CD4-positive, alpha-beta T cell (primary cell): ENCODE results near the gene YDJC. TPM values are rescaled to one million over a fixed set of nuclear protein-coding genes. Genes with fewer than 3 reads are reported as not detected.
"Not testable (repeated sequence)": the region's sequence is repeated elsewhere in the genome, so short reads cannot be mapped to it uniquely, and the experiment has no call there.

Experiments
- ATAC-seq: fragments of 200-7000 bp; cut with Tn5 transposase; one replicate; pipeline ENCODE4 v1.10.0; 2022; ENCODE audit warnings: mild to moderate bottlenecking; ENCODE audit not compliant: poor library complexity
- CTCF ChIA-PET: fragments of 350-600 bp; sonication (Branson Sonifier 250); formaldehyde crosslinking; loops from one replicate; lab custom pipeline; 2021; ENCODE audit warnings: antibody characterized with exemption, inconsistent platforms; lab: Charles Lee
- POLR2A ChIA-PET: fragments of 350-600 bp; sonication (Branson Sonifier 250); formaldehyde crosslinking; loops from one replicate; lab custom pipeline; 2021; ENCODE audit warnings: antibody characterized with exemption, inconsistent platforms; lab: Charles Lee
- DNase-seq, 14 experiments: peaks; one replicate each; pipeline ENCODE4 v3.0.0-alpha.2; 2013 to 2020; ENCODE audit warnings: mixed read lengths in 2 of 14
- H3K27ac ChIP-seq, 2 donors: one replicate each; pipeline versions ENCODE4 v1.5.1 to v1.7.0; 2013; ENCODE audit warnings: low read length in 2 of 2, low read depth in 1 of 2, mild to moderate bottlenecking in 1 of 2
- H3K27me3 ChIP-seq, 2 experiments: 1 replicate in 1 of 2; 2 replicates in 1 of 2; pipeline versions ENCODE4 v1.6.1 to v1.7.0; 2013; ENCODE audit warnings: low read length in 2 of 2, control low read depth in 1 of 2, mild to moderate bottlenecking in 1 of 2, moderate library complexity in 1 of 2; ENCODE audit not compliant: insufficient read depth in 2 of 2, control insufficient read depth in 1 of 2
- H3K36me3 ChIP-seq: one replicate; pipeline ENCODE4 v1.6.1; 2013; ENCODE audit warnings: low read length, control low read depth; ENCODE audit not compliant: insufficient read depth
- H3K4me1 ChIP-seq: one replicate; pipeline ENCODE4 v1.6.1; 2013; ENCODE audit warnings: low read length, control low read depth; ENCODE audit not compliant: insufficient read depth
- H3K4me3 ChIP-seq: one replicate; pipeline ENCODE4 v1.5.1; 2013; ENCODE audit warnings: mild to moderate bottlenecking, low read length, moderate library complexity
- H3K9me3 ChIP-seq, 2 experiments: 1 replicate in 1 of 2; 2 replicates in 1 of 2; pipeline versions ENCODE4 v1.6.1 to v1.7.0; 2013; ENCODE audit warnings: low read length in 2 of 2, mild to moderate bottlenecking in 2 of 2, control low read depth in 1 of 2, moderate library complexity in 1 of 2; ENCODE audit not compliant: control insufficient read depth in 1 of 2, insufficient read depth in 1 of 2
- H3K27ac Mint-ChIP-seq: one replicate; pipeline ENCODE4 v1.8.0; 2020; ENCODE audit warnings: mixed read lengths
- H3K27me3 Mint-ChIP-seq: one replicate; pipeline ENCODE4 v1.8.0; 2021; ENCODE audit warnings: mixed read lengths
- H3K36me3 Mint-ChIP-seq: one replicate; pipeline ENCODE4 v1.8.0; 2021; ENCODE audit warnings: low read depth, mixed read lengths
- H3K4me1 Mint-ChIP-seq: one replicate; pipeline ENCODE4 v1.8.0; 2021; ENCODE audit warnings: low read depth, mixed read lengths
- H3K4me3 Mint-ChIP-seq: one replicate; pipeline ENCODE4 v1.8.0; 2020; ENCODE audit warnings: mild to moderate bottlenecking, mixed read lengths
- H3K9me3 Mint-ChIP-seq: one replicate; pipeline ENCODE4 v1.8.0; 2020; ENCODE audit warnings: mixed read lengths
- CTCF ChIP-seq: fragments of 200-600 bp; IDR thresholded peaks from one replicate; pipeline ENCODE4 v1.8.0; 2022; ENCODE audit warnings: antibody characterized with exemption, mild to moderate bottlenecking
- intact Hi-C, 2 experiments: fragments of 100-400 bp; cut with DNase I in 1 of 2; cut with micrococcal nuclease in 1 of 2; formaldehyde crosslinking; loops; one replicate each; pipeline versions ENCODE4 v1.15.1 to v1.9.0; 2023 to 2025; cut with DNase I, micrococcal nuclease
- total RNA-seq, 174 experiments: library from RNA in 2 of 174; stranded (reverse) in 2 of 174; gene quantifications; one replicate each; pipeline ENCODE4 v1.2.3 and lab custom pipeline; 2021 to 2026

The YDJC gene
- total RNA-seq, 2 experiments from 2014 or later: 23.9 to 25.2 TPM

GRCh38 chr22:21646608-21647590 lies 17.1 kb upstream of the YDJC start:
- peak; percentile 37 for ATAC-seq
- H3K9me3 ChIP-seq: no peaks in the 10 kb centered on the region

GRCh38 chr22:21645513-21645912 lies 15.7 kb upstream of the YDJC start:
- CTCF ChIA-PET: interaction anchor here (0.7 to 4.4 kb wide), 2 partner anchors 15 to 21 kb away, joined by 3 to 40 read pairs; partner anchors contain the start of genes CCDC116 and YDJC
- H3K9me3 Mint-ChIP-seq, POLR2A ChIA-PET, H3K4me3 Mint-ChIP-seq, H3K9me3 ChIP-seq, H3K4me3 ChIP-seq, DNase-seq, H3K27ac Mint-ChIP-seq, H3K27me3 Mint-ChIP-seq, ATAC-seq, H3K27ac ChIP-seq, H3K27me3 ChIP-seq: not testable (repeated sequence)
- intact Hi-C loops: loop anchor here in 1 of 2 experiments (10.0 kb wide), 1 partner anchor 791 kb away; the partner anchor contains the start of genes PI4KA and SNAP29
- Histone ChIP-seq H3K36me3 (peaks cover 17% of the 10 kb centered on the region), H3K4me1 (peaks cover 35% of the 10 kb centered on the region)
- peaks cover 25% of the 10 kb centered on the region for H3K36me3 Mint-ChIP-seq
- peaks cover 38% of the 10 kb centered on the region for H3K4me1 Mint-ChIP-seq

More at GRCh38 chr22:21646608-21647590, 17.1 kb upstream of the YDJC start:
- peak; percentile 90 for TF ChIP-seq CTCF
- Mint-ChIP-seq H3K36me3 (peaks cover 25% of the 10 kb centered on the region), H3K4me1 (peaks cover 40% of the 10 kb centered on the region), H3K4me3 (peak overlapping the region; percentile 66), H3K27me3 (no peaks in the 10 kb centered on the region), H3K9me3 (no peaks in the 10 kb centered on the region), H3K27ac (no peak overlapping the region)
- DNase-seq: peak; percentile 64 to 90 (median 74)
- ChIA-PET CTCF (interaction anchor here (0.6 to 4.4 kb wide), 9 partner anchors 9 to 545 kb away, joined by 3 to 40 read pairs (median 3); partner anchors contain the start of genes CCDC116 and YDJC), POLR2A (interaction anchor here (0.7 to 1.4 kb wide), 4 partner anchors 11 to 19 kb away, joined by 4 to 21 read pairs (median 10); partner anchors contain the start of genes CCDC116, PPIL2 and YDJC)
- H3K36me3 ChIP-seq: peaks cover 17% of the 10 kb centered on the region
- H3K4me3 ChIP-seq: no peak overlapping the region
- peaks cover 38% of the 10 kb centered on the region for H3K4me1 ChIP-seq
- intact Hi-C loops: loop anchor here in 1 of 2 experiments (10.0 kb wide), 1 partner anchor 792 kb away; the partner anchor contains the start of genes PI4KA and SNAP29
- no peaks in the 10 kb centered on the region for H3K27me3 ChIP-seq
- H3K27ac ChIP-seq: no peak overlapping the region

- intact Hi-C loops: loop anchor here in 1 of 2 experiments (2.0 to 10.0 kb wide), 5 partner anchors 13 to 789 kb away; partner anchors contain the start of genes PI4KA, SNAP29, THAP7 and UBE2L3
- Mint-ChIP-seq H3K27ac (peak overlapping the region; percentile 42), H3K9me3 (no peaks in the 10 kb centered on the region), H3K4me3 (peak overlapping the region; percentile 73), H3K36me3 (peaks cover 22% of the 10 kb centered on the region), H3K27me3 (no peaks in the 10 kb centered on the region), H3K4me1 (peaks cover 33% of the 10 kb centered on the region)
- Histone ChIP-seq H3K9me3 (no peaks in the 10 kb centered on the region), H3K27me3 (no peaks in the 10 kb centered on the region), H3K4me1 (peaks cover 35% of the 10 kb centered on the region), H3K27ac (peak overlapping the region in 1 of 2 donors; percentile 1), H3K36me3 (peaks cover 12% of the 10 kb centered on the region), H3K4me3 (peak overlapping the region; percentile 87)
- DNase-seq: peak in 1 of 14 experiments; percentile 48
- no peak for TF ChIP-seq CTCF
- no peak for ATAC-seq
- ChIA-PET POLR2A (interaction anchor here (1.9 to 3.5 kb wide), 6 partner anchors 8 to 642 kb away, joined by 4 to 140 read pairs (median 10); partner anchors contain the start of genes THAP7 and YDJC), CTCF (interaction anchor here (1.1 to 4.0 kb wide), 11 partner anchors 9 to 727 kb away, joined by 3 to 89 read pairs (median 5); partner anchors contain the start of genes CCDC116, CRKL and YDJC)
Measured at GRCh38 chr22:21643533-21644357, 13.9 kb upstream of the YDJC start.
